OCI-M1 (cell line): ENCODE results near the gene RERE.
A peak's percentile ranks its signal among the peaks of the same experiment; 100 is the strongest.
"Not testable (repeated sequence)": the region's sequence is repeated elsewhere in the genome, so short reads cannot be mapped to it uniquely, and the experiment has no call there.

Experiments used
- DNase-seq: peaks from one replicate; lab custom pipeline; 2025; lab: John Stamatoyannopoulos, UW

RERE gene

GRCh38 chr1:8841395-8841794, 24.0 kb upstream of the RERE start:
- no peak for DNase-seq

- DNase-seq: no peak
Observed at GRCh38 chr1:8839990-8840389, 22.6 kb upstream of the RERE start.

GRCh38 chr1:8835941-8836643, 18.7 kb upstream of the RERE start:
- no peak for DNase-seq

GRCh38 chr1:8831340-8831739, 13.9 kb upstream of the RERE start:
- DNase-seq: no peak

GRCh38 chr1:8830732-8831131, 13.3 kb upstream of the RERE start:
- not testable (repeated sequence) for DNase-seq

- DNase-seq: no peak
Observed at GRCh38 chr1:8825985-8826481, 8.6 kb upstream of the RERE start.

- DNase-seq: no peak
Observed at GRCh38 chr1:8823295-8823664, 5.8 kb upstream of the RERE start.

- DNase-seq: peak; percentile 59
Observed at GRCh38 chr1:8822373-8823294, 5.2 kb upstream of the RERE start.

GRCh38 chr1:8821084-8821483, 3.6 kb upstream of the RERE start:
- peak; percentile 21 for DNase-seq

- not testable (repeated sequence) for DNase-seq
Observed at GRCh38 chr1:8818789-8819188, 1.3 kb upstream of the RERE start.

GRCh38 chr1:8818325-8818775, 910 bp upstream of the RERE start:
- peak; percentile 59 for DNase-seq

GRCh38 chr1:8816831-8817411, 519 bp downstream of the RERE start:
- peak; percentile 62 for DNase-seq

GRCh38 chr1:8816264-8816663, 1.2 kb downstream of the RERE start:
- DNase-seq: peak; percentile 46

GRCh38 chr1:8815582-8816151, 1.8 kb downstream of the RERE start:
- DNase-seq: peak; percentile 54

GRCh38 chr1:8814865-8815264, 2.6 kb downstream of the RERE start:
- peak; percentile 39 for DNase-seq

- DNase-seq: no peak
Observed at GRCh38 chr1:8813991-8814390, 3.4 kb downstream of the RERE start.

- DNase-seq: no peak
Observed at GRCh38 chr1:8813016-8813763, 4.2 kb downstream of the RERE start.

- no peak for DNase-seq
Observed at GRCh38 chr1:8812081-8812480, 5.4 kb downstream of the RERE start.

GRCh38 chr1:8810987-8811386, 6.5 kb downstream of the RERE start:
- DNase-seq: no peak

GRCh38 chr1:8809342-8809736, 8.1 kb downstream of the RERE start:
- no peak for DNase-seq

GRCh38 chr1:8807004-8807403, 10.4 kb downstream of the RERE start:
- DNase-seq: no peak

GRCh38 chr1:8800416-8800815, 17.0 kb downstream of the RERE start:
- no peak for DNase-seq
